ENCODE data around the gene LRP1B.

DNA sequence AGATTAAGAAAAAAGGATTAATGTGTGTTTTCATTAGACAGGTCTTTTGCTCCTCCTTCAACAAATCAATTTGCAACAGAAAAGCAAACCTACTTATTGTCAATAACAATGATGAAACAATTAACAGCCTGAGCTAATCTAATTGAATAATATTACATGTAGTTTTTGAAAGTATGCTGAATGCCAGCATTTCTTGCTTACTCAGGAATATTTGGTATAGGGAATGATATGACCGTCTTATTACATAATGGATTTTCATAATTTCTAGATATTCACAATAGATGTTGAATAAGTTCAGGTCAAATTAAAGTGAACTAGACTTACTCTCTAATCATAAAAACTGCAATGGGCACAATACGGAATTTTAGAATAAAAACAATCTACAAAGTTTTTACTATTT is 1856.9 kb downstream of the LRP1B start:
- TF ChIP-seq POLR2A (IDR thresholded peaks at IDR 0.05) (no peak), POLR2AphosphoS5 (IDR thresholded peaks at IDR 0.05) (no peak)
- TF ChIP-seq, protein P1, sequence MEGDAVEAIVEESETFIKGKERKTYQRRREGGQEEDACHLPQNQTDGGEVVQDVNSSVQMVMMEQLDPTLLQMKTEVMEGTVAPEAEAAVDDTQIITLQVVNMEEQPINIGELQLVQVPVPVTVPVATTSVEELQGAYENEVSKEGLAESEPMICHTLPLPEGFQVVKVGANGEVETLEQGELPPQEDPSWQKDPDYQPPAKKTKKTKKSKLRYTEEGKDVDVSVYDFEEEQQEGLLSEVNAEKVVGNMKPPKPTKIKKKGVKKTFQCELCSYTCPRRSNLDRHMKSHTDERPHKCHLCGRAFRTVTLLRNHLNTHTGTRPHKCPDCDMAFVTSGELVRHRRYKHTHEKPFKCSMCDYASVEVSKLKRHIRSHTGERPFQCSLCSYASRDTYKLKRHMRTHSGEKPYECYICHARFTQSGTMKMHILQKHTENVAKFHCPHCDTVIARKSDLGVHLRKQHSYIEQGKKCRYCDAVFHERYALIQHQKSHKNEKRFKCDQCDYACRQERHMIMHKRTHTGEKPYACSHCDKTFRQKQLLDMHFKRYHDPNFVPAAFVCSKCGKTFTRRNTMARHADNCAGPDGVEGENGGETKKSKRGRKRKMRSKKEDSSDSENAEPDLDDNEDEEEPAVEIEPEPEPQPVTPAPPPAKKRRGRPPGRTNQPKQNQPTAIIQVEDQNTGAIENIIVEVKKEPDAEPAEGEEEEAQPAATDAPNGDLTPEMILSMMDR (IDR thresholded peaks at IDR 0.05) = no peak
